GM12878 (cell line): ENCODE results near the gene TADA1. TPM values are rescaled to one million over a fixed set of nuclear protein-coding genes. Genes with fewer than 3 reads are reported as not detected.
A peak's percentile ranks its signal among the peaks of the same experiment; 100 is the strongest.

Source experiments
- ATAC-seq: fragments of 200-7000 bp; cut with Tn5 transposase; 3 replicates; pipeline ENCODE4 v1.9.1; 2020; ENCODE audit warnings: mild to moderate bottlenecking, moderate library complexity
- BruUV-seq: library from RNA; stranded (reverse); fragments of 400-500 nt; replicated peaks from 2 replicates; lab custom pipeline; 2021; lab: Mats Ljungman, UMichigan
- CTCF ChIA-PET: fragments of 300-600 bp; sonication (Branson Sonifier 250); formaldehyde crosslinking; extraction: SDS; loops from one replicate; lab custom pipeline; 2021; ENCODE audit warnings: inconsistent platforms; lab: Yijun Ruan, JAX
- POLR2A ChIA-PET: fragments of 350-600 bp; formaldehyde crosslinking; extraction: SDS; loops from one replicate; lab custom pipeline; 2021; ENCODE audit warnings: inconsistent platforms; lab: Charles Lee
- RAD21 ChIA-PET: fragments of 300-600 bp; sonication (Branson Sonifier 250); formaldehyde crosslinking; loops from one replicate; lab custom pipeline; 2023; ENCODE audit warnings: antibody characterized with exemption; ENCODE audit not compliant: unreplicated experiment; lab: Charles Lee
- SMC1A ChIA-PET: fragments of 300-600 bp; sonication (Branson Sonifier 250); formaldehyde crosslinking; loops from one replicate; lab custom pipeline; 2023; ENCODE audit not compliant: unreplicated experiment, uncharacterized antibody; lab: Charles Lee
- DNase-seq: peaks from one replicate; pipeline ENCODE4 v3.0.0-alpha.2; 2011; ENCODE audit warnings: low read depth, low spot score
- FAIRE-seq: peaks from 3 replicates; lab custom pipeline; 2011; peaks lifted over from hg19 to GRCh38; lab: Jason Lieb, UNC
- H2AFZ ChIP-seq: 2 replicates; pipeline ENCODE4 v1.6.0; 2011; ENCODE audit warnings: low read depth, low read length, control low read depth; ENCODE audit not compliant: control insufficient read depth
- H3K27ac ChIP-seq: 2 replicates; pipeline ENCODE4 v1.5.1; 2011; ENCODE audit warnings: control low read depth; ENCODE audit not compliant: control insufficient read depth, insufficient read depth
- H3K27me3 ChIP-seq, 2 experiments: replicated peaks in 1 of 2; 2 replicates each; pipeline versions ENCODE4 v1.6.0 to v1.6.1; 2011; ENCODE audit warnings: low read length in 1 of 2; ENCODE audit not compliant: control insufficient read depth in 2 of 2, insufficient read depth in 2 of 2
- H3K36me3 ChIP-seq, 2 experiments: 2 replicates each; pipeline ENCODE4 v1.5.1; 2011; ENCODE audit warnings: low read length in 1 of 2; ENCODE audit not compliant: control insufficient read depth in 2 of 2, insufficient read depth in 2 of 2
- H3K4me1 ChIP-seq: 2 replicates; pipeline ENCODE4 v1.6.1; 2011; ENCODE audit warnings: mild to moderate bottlenecking, low read length, moderate library complexity, mixed read lengths; ENCODE audit not compliant: control insufficient read depth, insufficient read depth
- H3K4me2 ChIP-seq: 2 replicates; pipeline ENCODE4 v1.6.0; 2011; ENCODE audit warnings: control low read depth; ENCODE audit not compliant: control insufficient read depth, insufficient read depth
- H3K4me3 ChIP-seq: fragments of 200-600 bp; sonication (generic); 2 replicates; pipeline ENCODE4 v1.5.1; 2016
- H3K79me2 ChIP-seq: 2 replicates; pipeline ENCODE4 v1.6.0; 2011; ENCODE audit warnings: low read length; ENCODE audit not compliant: control insufficient read depth, insufficient read depth
- H3K9ac ChIP-seq: 2 replicates; pipeline ENCODE4 v1.8.0; 2011; ENCODE audit warnings: low read length, control low read depth, mixed read lengths; ENCODE audit not compliant: control insufficient read depth, insufficient read depth
- H3K9me3 ChIP-seq: replicated peaks from 3 replicates; pipeline ENCODE4 v1.5.1; 2011; ENCODE audit warnings: mild to moderate bottlenecking, low read length; ENCODE audit not compliant: control insufficient read depth, insufficient read depth
- H4K20me1 ChIP-seq: 2 replicates; pipeline ENCODE4 v1.6.0; 2011; ENCODE audit not compliant: control insufficient read depth, insufficient read depth
- DPF2 ChIP-seq: fragments of 450-650 bp; IDR thresholded peaks from 2 replicates; pipeline ENCODE4 v1.6.1; 2017; ENCODE audit warnings: mild to moderate bottlenecking
- EGR1 ChIP-seq, 2 experiments: IDR thresholded peaks; 1 replicate in 1 of 2; 2 replicates in 1 of 2; pipeline ENCODE4 v1.6.1; 2011 to 2012; ENCODE audit warnings: low read depth in 2 of 2, low read length in 2 of 2, borderline replicate concordance in 1 of 2, mild to moderate bottlenecking in 1 of 2, moderate library complexity in 1 of 2
- FOXM1 ChIP-seq: IDR thresholded peaks from 2 replicates; pipeline ENCODE4 v1.6.1; 2012; ENCODE audit warnings: low read depth, mild to moderate bottlenecking, inconsistent platforms, low read length, moderate library complexity
- MEF2B ChIP-seq: fragments of 450-650 bp; IDR thresholded peaks from 2 replicates; pipeline ENCODE4 v1.6.1; 2018; ENCODE audit warnings: mild to moderate bottlenecking, moderate library complexity; ENCODE audit not compliant: partially characterized antibody, poor library complexity, severe bottlenecking
- POU2F2 ChIP-seq: IDR thresholded peaks from 3 replicates; pipeline ENCODE4 v1.6.1; 2011; ENCODE audit warnings: low read depth, mild to moderate bottlenecking, low read length, borderline replicate concordance
- RAD51 ChIP-seq: fragments of 450-650 bp; IDR thresholded peaks from 2 replicates; pipeline ENCODE4 v1.6.1; 2016; ENCODE audit warnings: moderate library complexity, mild to moderate bottlenecking, inconsistent platforms
- SIN3A ChIP-seq: IDR thresholded peaks from 2 replicates; pipeline ENCODE4 v1.6.1; 2012; ENCODE audit warnings: low read depth, low read length, improper control_type of control experiment
- TARDBP ChIP-seq: IDR thresholded peaks from 2 replicates; pipeline ENCODE4 v1.6.1; 2016; ENCODE audit warnings: borderline replicate concordance
- WGBS: methylation state at CpG from one replicate; pipeline ENCODE4 v1.1.6; 2016; ENCODE audit warnings: low lambda C conversion rate; ENCODE audit not compliant: insufficient replicate concordance, insufficient coverage; ENCODE audit errors: missing lambda C conversion rate; 5-methylcytosine and 5-hydroxymethylcytosine counted together
- in situ Hi-C: fragments of 300-500 bp; cut with MboI; formaldehyde crosslinking; loops from 9 replicates; pipeline ENCODE4 v1.14.3; 2018; ENCODE audit warnings: mixed read lengths
- intact Hi-C: fragments of 100-400 bp; cut with micrococcal nuclease; formaldehyde crosslinking; loops from one replicate; pipeline ENCODE4 v1.14.2; 2022; ENCODE audit not compliant: unreplicated experiment
- polyA plus RNA-seq, 11 experiments: library from polyadenylated mRNA; depleted of rRNA in 4 of 11; unstranded in 6 of 11; stranded (reverse) in 5 of 11; fragments of >200 nt; fragmentation: Nextera tagmentation in 4 of 11; fragmentation: Illumina TruSeq in 1 of 11; extraction: Ambion mirVana in 4 of 11; extraction: Trizol in 1 of 11; gene quantifications; 1 replicate in 1 of 11; 2 replicates in 10 of 11; pipeline versions ENCODE4 v1.2.1 to v1.2.3, GENCODE V29; 2011 to 2016; ENCODE audit warnings: inconsistent platforms in 2 of 11, missing spikeins in 2 of 11, low read depth in 1 of 11
- total RNA-seq, 4 experiments: library from RNA; depleted of rRNA in 3 of 4; stranded (reverse); fragments of >200 nt in 3 of 4; fragmentation: Illumina TruSeq in 1 of 4; extraction: Trizol in 1 of 4; gene quantifications; 2 replicates each; pipeline versions ENCODE4 v1.2.1 to v1.2.3, GENCODE V29; 2013 to 2021
- TF ChIP-seq, protein P1 (sequence below): IDR thresholded peaks from 2 replicates; pipeline ENCODE4 v1.6.1; 2012; ENCODE audit warnings: low read depth, low read length, improper control_type of control experiment
- TF ChIP-seq, protein P2 (sequence below): fragments of 450-650 bp; IDR thresholded peaks from 2 replicates; pipeline ENCODE4 v1.6.1; 2018; ENCODE audit warnings: mild to moderate bottlenecking, low read depth, moderate library complexity; ENCODE audit not compliant: partially characterized antibody
- TF ChIP-seq, protein P3 (sequence below): fragments of 450-650 bp; IDR thresholded peaks from 2 replicates; pipeline ENCODE4 v1.6.1; 2017; ENCODE audit warnings: antibody characterized with exemption, mild to moderate bottlenecking, moderate library complexity

The TADA1 gene
- total and polyA plus RNA-seq, 10 of the 15 experiments (the other 5 are each of a cell fraction or from before 2014, with no cell fraction given): 15.2 to 38.6 (median 26.5) TPM

DNA sequence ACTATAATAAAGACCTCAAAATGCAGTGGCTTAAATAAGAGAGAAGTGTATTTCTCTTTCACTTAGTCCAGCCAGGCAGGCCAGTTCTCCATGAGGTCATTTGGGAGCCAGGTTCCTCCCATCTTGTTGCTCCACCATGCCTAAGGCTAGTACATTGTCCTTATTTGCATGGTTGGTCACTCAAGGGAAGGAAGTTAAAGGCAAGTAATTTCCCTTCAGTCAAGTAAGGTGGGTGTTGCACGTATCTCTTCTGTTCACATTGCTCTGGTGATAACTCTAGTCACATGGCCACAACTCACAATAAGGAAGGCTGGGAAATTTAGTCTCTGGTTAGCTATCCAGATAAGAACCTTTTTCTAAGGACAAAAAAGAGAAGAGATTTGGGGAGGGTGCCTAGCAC is 27.2 kb upstream of the TADA1 start:
- intact Hi-C loops: no loop called here
- in situ Hi-C loops: no loop called here
- no peak overlapping the region for H2AFZ ChIP-seq
- H3K9ac ChIP-seq: no peak overlapping the region
- H3K4me1 ChIP-seq: peaks cover 5% of the 10 kb centered on the region; the same call in 1 of the 2 replicates
- no peaks in the 10 kb centered on the region for H3K36me3 ChIP-seq
- no peak for ATAC-seq
- H3K79me2 ChIP-seq: no peaks in the 10 kb centered on the region
- RAD21 ChIA-PET: no interaction called here
- no peaks in the 10 kb centered on the region for H4K20me1 ChIP-seq
- H3K4me2 ChIP-seq: no peak overlapping the region
- H3K27me3 ChIP-seq: no peaks in the 10 kb centered on the region; a peak in 1 of 4 replicates
- H3K9me3 ChIP-seq: no peaks in the 10 kb centered on the region
- no peak overlapping the region for H3K4me3 ChIP-seq
- CTCF ChIA-PET: interaction anchor here (17.1 kb wide), 1 partner anchor 155 kb away, joined by 734 read pairs; no protein-coding TSS in a partner anchor
- 19% methylated on average over 1 of the region's 1 CpG for WGBS
- DNase-seq: peak; percentile 9
- no TSS peak for BruUV-seq
- SMC1A ChIA-PET: interaction anchor here (19.2 kb wide), 1 partner anchor 156 kb away, joined by 384 read pairs; no protein-coding TSS in a partner anchor
- no peak overlapping the region for H3K27ac ChIP-seq
- TF ChIP-seq POU2F2 (no peak), TARDBP (no peak)
- TF ChIP-seq, all 136 proteins: peak for 0
- FAIRE-seq: no peak
- POLR2A ChIA-PET: no interaction called here

- no TSS peak for BruUV-seq
- Histone ChIP-seq H4K20me1 (no peaks in the 10 kb centered on the region), H3K9me3 (peaks cover 1% of the 10 kb centered on the region; the same call in 1 of the 3 replicates), H3K9ac (no peak overlapping the region), H3K27me3 (no peaks in the 10 kb centered on the region; a peak in 1 of 4 replicates), H3K27ac (no peak overlapping the region), H3K4me3 (no peak overlapping the region), H3K79me2 (no peaks in the 10 kb centered on the region), H3K4me1 (no peaks in the 10 kb centered on the region), H3K36me3 (no peaks in the 10 kb centered on the region), H2AFZ (no peak overlapping the region), H3K4me2 (no peak overlapping the region)
- DNase-seq (no peak), ATAC-seq (no peak), FAIRE-seq (no peak)
- CTCF ChIA-PET: interaction anchor here (0.8 to 1.2 kb wide), 2 partner anchors 8 to 157 kb away, joined by 3 to 4 read pairs; no protein-coding TSS in a partner anchor
- WGBS: 0% methylated on average over 1 of the region's 1 CpG
- in situ Hi-C loops (no loop called here), intact Hi-C loops (no loop called here)
- RAD21 ChIA-PET: no interaction called here
- POLR2A ChIA-PET: no interaction called here
- SMC1A ChIA-PET: interaction anchor here (19.2 kb wide), 1 partner anchor 157 kb away, joined by 384 read pairs; no protein-coding TSS in a partner anchor
- TF ChIP-seq, protein P1, sequence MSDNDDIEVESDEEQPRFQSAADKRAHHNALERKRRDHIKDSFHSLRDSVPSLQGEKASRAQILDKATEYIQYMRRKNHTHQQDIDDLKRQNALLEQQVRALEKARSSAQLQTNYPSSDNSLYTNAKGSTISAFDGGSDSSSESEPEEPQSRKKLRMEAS: no peak
- TF ChIP-seq MEF2B (no peak), FOXM1 (no peak), DPF2 (no peak), SIN3A (no peak), RAD51 (no peak), EGR1 (IDR thresholded peaks at IDR 0.05; ENCODE audit: borderline replicate concordance in 1 of 2, low read depth in 2 of 2, low read length in 2 of 2) (no peak)
- TF ChIP-seq, protein P2, sequence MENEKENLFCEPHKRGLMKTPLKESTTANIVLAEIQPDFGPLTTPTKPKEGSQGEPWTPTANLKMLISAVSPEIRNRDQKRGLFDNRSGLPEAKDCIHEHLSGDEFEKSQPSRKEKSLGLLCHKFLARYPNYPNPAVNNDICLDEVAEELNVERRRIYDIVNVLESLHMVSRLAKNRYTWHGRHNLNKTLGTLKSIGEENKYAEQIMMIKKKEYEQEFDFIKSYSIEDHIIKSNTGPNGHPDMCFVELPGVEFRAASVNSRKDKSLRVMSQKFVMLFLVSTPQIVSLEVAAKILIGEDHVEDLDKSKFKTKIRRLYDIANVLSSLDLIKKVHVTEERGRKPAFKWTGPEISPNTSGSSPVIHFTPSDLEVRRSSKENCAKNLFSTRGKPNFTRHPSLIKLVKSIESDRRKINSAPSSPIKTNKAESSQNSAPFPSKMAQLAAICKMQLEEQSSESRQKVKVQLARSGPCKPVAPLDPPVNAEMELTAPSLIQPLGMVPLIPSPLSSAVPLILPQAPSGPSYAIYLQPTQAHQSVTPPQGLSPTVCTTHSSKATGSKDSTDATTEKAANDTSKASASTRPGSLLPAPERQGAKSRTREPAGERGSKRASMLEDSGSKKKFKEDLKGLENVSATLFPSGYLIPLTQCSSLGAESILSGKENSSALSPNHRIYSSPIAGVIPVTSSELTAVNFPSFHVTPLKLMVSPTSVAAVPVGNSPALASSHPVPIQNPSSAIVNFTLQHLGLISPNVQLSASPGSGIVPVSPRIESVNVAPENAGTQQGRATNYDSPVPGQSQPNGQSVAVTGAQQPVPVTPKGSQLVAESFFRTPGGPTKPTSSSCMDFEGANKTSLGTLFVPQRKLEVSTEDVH: no peak
- TF ChIP-seq, protein P3, sequence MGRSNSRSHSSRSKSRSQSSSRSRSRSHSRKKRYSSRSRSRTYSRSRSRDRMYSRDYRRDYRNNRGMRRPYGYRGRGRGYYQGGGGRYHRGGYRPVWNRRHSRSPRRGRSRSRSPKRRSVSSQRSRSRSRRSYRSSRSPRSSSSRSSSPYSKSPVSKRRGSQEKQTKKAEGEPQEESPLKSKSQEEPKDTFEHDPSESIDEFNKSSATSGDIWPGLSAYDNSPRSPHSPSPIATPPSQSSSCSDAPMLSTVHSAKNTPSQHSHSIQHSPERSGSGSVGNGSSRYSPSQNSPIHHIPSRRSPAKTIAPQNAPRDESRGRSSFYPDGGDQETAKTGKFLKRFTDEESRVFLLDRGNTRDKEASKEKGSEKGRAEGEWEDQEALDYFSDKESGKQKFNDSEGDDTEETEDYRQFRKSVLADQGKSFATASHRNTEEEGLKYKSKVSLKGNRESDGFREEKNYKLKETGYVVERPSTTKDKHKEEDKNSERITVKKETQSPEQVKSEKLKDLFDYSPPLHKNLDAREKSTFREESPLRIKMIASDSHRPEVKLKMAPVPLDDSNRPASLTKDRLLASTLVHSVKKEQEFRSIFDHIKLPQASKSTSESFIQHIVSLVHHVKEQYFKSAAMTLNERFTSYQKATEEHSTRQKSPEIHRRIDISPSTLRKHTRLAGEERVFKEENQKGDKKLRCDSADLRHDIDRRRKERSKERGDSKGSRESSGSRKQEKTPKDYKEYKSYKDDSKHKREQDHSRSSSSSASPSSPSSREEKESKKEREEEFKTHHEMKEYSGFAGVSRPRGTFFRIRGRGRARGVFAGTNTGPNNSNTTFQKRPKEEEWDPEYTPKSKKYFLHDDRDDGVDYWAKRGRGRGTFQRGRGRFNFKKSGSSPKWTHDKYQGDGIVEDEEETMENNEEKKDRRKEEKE: no peak
Measured at GRCh38 chr1:166902279-166902678, 26.2 kb upstream of the TADA1 start.
